B cell (primary cell): Measurements from ENCODE around the gene NOL11. TPM values are rescaled to one million over a fixed set of nuclear protein-coding genes. Genes with fewer than 3 reads are reported as not detected.

Experiments
- ATAC-seq: fragments of 200-7000 bp; cut with Tn5 transposase; one replicate; pipeline ENCODE4 v1.10.0; 2021; ENCODE audit warnings: low read depth, mild to moderate bottlenecking, moderate number of reproducible peaks, moderate library complexity
- CTCF ChIA-PET: fragments of 350-600 bp; sonication (Branson Sonifier 250); formaldehyde crosslinking; loops from one replicate; lab custom pipeline; 2021; ENCODE audit warnings: antibody characterized with exemption, inconsistent platforms; lab: Charles Lee
- POLR2A ChIA-PET: fragments of 350-600 bp; sonication (Branson Sonifier 250); formaldehyde crosslinking; loops from one replicate; lab custom pipeline; 2021; ENCODE audit warnings: antibody characterized with exemption; lab: Charles Lee
- DNase-seq: peaks from one replicate; pipeline ENCODE4 v3.0.0; 2013
- H2AFZ ChIP-seq: 2 replicates; pipeline ENCODE4 v1.6.1; 2012; ENCODE audit warnings: mild to moderate bottlenecking, low read depth, low read length; ENCODE audit not compliant: insufficient read depth, poor library complexity, severe bottlenecking
- H3K27ac ChIP-seq, 2 donors: 1 replicate in 1 of 2; 2 replicates in 1 of 2; pipeline ENCODE4 v1.5.1; 2012 to 2013; ENCODE audit warnings: low read length in 2 of 2, mild to moderate bottlenecking in 2 of 2, moderate library complexity in 1 of 2
- H3K27me3 ChIP-seq, 4 experiments: fragments of 200-600 bp in 1 of 4; sonication (generic) in 1 of 4; replicated peaks in 1 of 4; 1 replicate in 2 of 4; 2 replicates in 2 of 4; pipeline versions ENCODE4 v1.6.1 to v1.7.0; 2013 to 2016; ENCODE audit warnings: low read length in 3 of 4, mild to moderate bottlenecking in 2 of 4, mixed read lengths in 1 of 4, moderate library complexity in 1 of 4; ENCODE audit not compliant: insufficient read depth in 4 of 4, control insufficient read depth in 3 of 4; ENCODE audit errors: control extremely low read depth in 1 of 4
- H3K36me3 ChIP-seq, 2 experiments: replicated peaks in 1 of 2; 1 replicate in 1 of 2; 2 replicates in 1 of 2; pipeline versions ENCODE4 v1.6.1 to v1.7.1; 2013; ENCODE audit warnings: low read length in 1 of 2; ENCODE audit not compliant: insufficient read depth in 2 of 2, control insufficient read depth in 1 of 2; ENCODE audit errors: control extremely low read depth in 1 of 2, extremely low read depth in 1 of 2
- H3K4me1 ChIP-seq, 2 donors: fragments of 200-600 bp in 1 of 2; sonication (generic) in 1 of 2; 1 replicate in 1 of 2; 2 replicates in 1 of 2; pipeline versions ENCODE4 v1.5.1 to v1.6.1; 2013 to 2017; ENCODE audit warnings: low read length in 2 of 2; ENCODE audit not compliant: control insufficient read depth in 2 of 2, insufficient read depth in 2 of 2
- H3K4me2 ChIP-seq: replicated peaks from 2 replicates; pipeline ENCODE3; 2012; ENCODE audit warnings: mild to moderate bottlenecking, low read depth, low read length; ENCODE audit not compliant: poor library complexity, severe bottlenecking
- H3K4me3 ChIP-seq, 5 experiments: fragments of 200-600 bp in 1 of 5; sonication (generic) in 1 of 5; 1 replicate in 3 of 5; 2 replicates in 2 of 5; pipeline versions ENCODE4 v1.5.1 to v1.7.0; 2011 to 2016; ENCODE audit warnings: low read length in 4 of 5, mild to moderate bottlenecking in 4 of 5, low read depth in 2 of 5, control low read depth in 1 of 5, moderate library complexity in 1 of 5; ENCODE audit not compliant: insufficient read depth in 1 of 5; ENCODE audit errors: control extremely low read depth in 1 of 5, extremely low read depth in 1 of 5
- H3K79me2 ChIP-seq: fragments of 200-600 bp; sonication (generic); one replicate; pipeline ENCODE4 v1.6.0; 2016; ENCODE audit warnings: low read length; ENCODE audit not compliant: control insufficient read depth, insufficient read depth
- H3K9ac ChIP-seq: fragments of 200-600 bp; sonication (generic); 2 replicates; pipeline ENCODE4 v1.6.1; 2017; ENCODE audit warnings: mild to moderate bottlenecking, low read length, moderate library complexity
- H3K9me3 ChIP-seq, 3 donors: one replicate each; pipeline versions ENCODE4 v1.6.1 to v1.7.1; 2013; ENCODE audit warnings: low read length in 2 of 3; ENCODE audit not compliant: control insufficient read depth in 2 of 3, insufficient read depth in 1 of 3; ENCODE audit errors: control extremely low read depth in 1 of 3
- H4K20me1 ChIP-seq: 2 replicates; pipeline ENCODE4 v1.6.0; 2012; ENCODE audit warnings: mild to moderate bottlenecking, low read length; ENCODE audit not compliant: insufficient read depth, control insufficient read depth, poor library complexity, severe bottlenecking
- H3K27ac Mint-ChIP-seq: one replicate; pipeline ENCODE4 v1.8.0; 2021; ENCODE audit warnings: mixed read lengths
- H3K27me3 Mint-ChIP-seq: one replicate; pipeline ENCODE4 v1.8.0; 2021; ENCODE audit warnings: mixed read lengths
- H3K4me1 Mint-ChIP-seq: one replicate; pipeline ENCODE4 v1.8.0; 2021; ENCODE audit warnings: mixed read lengths
- H3K4me3 Mint-ChIP-seq: one replicate; pipeline ENCODE4 v1.8.0; 2021; ENCODE audit warnings: mixed read lengths
- H3K9me3 Mint-ChIP-seq: one replicate; pipeline ENCODE4 v1.8.0; 2022; ENCODE audit warnings: mixed read lengths; ENCODE audit not compliant: insufficient read depth
- EZH2 ChIP-seq: IDR thresholded peaks from 2 replicates; pipeline ENCODE4 v1.6.1; 2012; ENCODE audit warnings: borderline replicate concordance, low read depth, mild to moderate bottlenecking, moderate library complexity, low read length; ENCODE audit not compliant: insufficient read depth, poor library complexity, severe bottlenecking
- WGBS: methylation state at CpG from one replicate; pipeline ENCODE4 v1.1.5; 2013; ENCODE audit warnings: missing lambda C conversion rate; ENCODE audit not compliant: insufficient coverage; 5-methylcytosine and 5-hydroxymethylcytosine counted together
- intact Hi-C: fragments of 100-400 bp; cut with micrococcal nuclease; formaldehyde crosslinking; loops from one replicate; pipeline ENCODE4 v1.10.0; 2022
- polyA minus RNA-seq: library from RNA; depleted of rRNA, polyadenylated mRNA; stranded (reverse); fragments of >200 nt; gene quantifications from 2 replicates; pipeline ENCODE4 v1.2.3, GENCODE V29; 2012
- polyA plus RNA-seq: library from polyadenylated mRNA; depleted of rRNA; stranded (reverse); fragments of >200 nt; gene quantifications from 2 replicates; pipeline ENCODE4 v1.2.3, GENCODE V29; 2012
- total RNA-seq, 2 donors: library from RNA; stranded (reverse); fragments of 120-200 nt in 1 of 2; gene quantifications; 1 replicate in 1 of 2; 2 replicates in 1 of 2; pipeline versions ENCODE4 v1.2.3 to v1.2.4, GENCODE V29; 2013 to 2022
- TF ChIP-seq, protein P1 (sequence below): fragments of 200-600 bp; IDR thresholded peaks from one replicate; pipeline ENCODE4 v1.8.0; 2022; ENCODE audit warnings: antibody characterized with exemption, mild to moderate bottlenecking

Gene NOL11
- total RNA-seq (59.1 and 59.9 TPM in 2 replicates), polyA plus RNA-seq (20.3 and 32.7 TPM in 2 replicates), polyA minus RNA-seq (14.7 and 23.0 TPM in 2 replicates)
- 66.6 TPM for total RNA-seq (2013)

DNA sequence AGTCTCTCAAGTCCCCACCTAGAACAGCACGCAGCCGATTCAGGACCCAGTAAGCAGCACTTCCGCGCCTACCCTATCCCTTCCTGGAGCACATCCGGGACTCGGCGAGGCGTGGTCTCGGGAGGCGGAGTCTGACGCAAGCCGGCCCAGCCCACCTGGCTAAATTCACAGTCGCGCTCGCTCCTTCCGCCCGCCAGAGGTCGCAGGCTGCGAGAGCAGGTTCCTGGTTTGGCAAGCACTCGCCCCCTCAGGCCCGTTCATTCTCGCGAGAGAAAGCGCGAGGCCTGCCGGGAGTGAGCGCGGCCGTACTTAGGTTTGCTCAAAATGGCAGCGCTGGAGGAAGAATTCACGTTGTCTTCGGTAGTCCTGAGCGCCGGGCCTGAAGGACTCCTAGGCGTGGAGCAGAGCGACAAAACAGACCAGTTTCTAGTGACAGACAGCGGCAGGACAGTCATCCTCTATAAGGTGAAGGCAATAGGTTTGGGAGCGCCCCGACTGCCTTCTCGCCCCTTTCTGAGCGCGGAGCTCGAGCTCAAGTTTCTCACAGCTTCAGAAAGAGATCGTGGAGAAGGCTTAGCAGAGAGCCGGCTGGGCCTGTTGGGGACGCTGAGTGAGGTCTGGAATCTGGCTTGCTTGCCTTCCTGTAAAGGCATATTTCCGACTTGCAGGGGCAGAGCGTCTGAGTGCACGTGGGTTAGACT lies at the start of gene NOL11:
TSS of gene NOL11 (plus strand) at position 313 of the 701 bp plus-strand sequence. CDS start at position 325, 12 bp downstream.
- ChIA-PET CTCF (interaction anchor here (0.6 to 2.5 kb wide), 4 partner anchors 37 to 342 kb away, joined by 3 to 11 read pairs (median 4); no protein-coding TSS in a partner anchor), POLR2A (interaction anchor here (0.5 to 1.6 kb wide), 5 partner anchors 107 to 740 kb away, joined by 3 to 7 read pairs (median 4); partner anchors contain the start of genes BPTF and WIPI1)
- Histone ChIP-seq H3K4me2 (peak within 1 kb of the TSS; percentile 89), H4K20me1 (no peaks in the 10 kb centered on the region), H3K79me2 (peaks cover 31% of the 10 kb centered on the region), H2AFZ (peak within 1 kb of the TSS; percentile 96), H3K27me3 (no peaks in the 10 kb centered on the region), H3K4me1 (peaks cover 18 to 21% of the 10 kb centered on the region in 2 donors), H3K4me3 (peak within 1 kb of the TSS; percentile 70 to 97 (median 91)), H3K9ac (peak within 1 kb of the TSS; percentile 98), H3K27ac (peak within 1 kb of the TSS; percentile 88 to 97), H3K9me3 (peaks cover 0 to 3% (median 0%) of the 10 kb centered on the region in 3 donors), H3K36me3 (peaks cover 0 to 25% of the 10 kb centered on the region in 2 experiments)
- TF ChIP-seq, protein P1, sequence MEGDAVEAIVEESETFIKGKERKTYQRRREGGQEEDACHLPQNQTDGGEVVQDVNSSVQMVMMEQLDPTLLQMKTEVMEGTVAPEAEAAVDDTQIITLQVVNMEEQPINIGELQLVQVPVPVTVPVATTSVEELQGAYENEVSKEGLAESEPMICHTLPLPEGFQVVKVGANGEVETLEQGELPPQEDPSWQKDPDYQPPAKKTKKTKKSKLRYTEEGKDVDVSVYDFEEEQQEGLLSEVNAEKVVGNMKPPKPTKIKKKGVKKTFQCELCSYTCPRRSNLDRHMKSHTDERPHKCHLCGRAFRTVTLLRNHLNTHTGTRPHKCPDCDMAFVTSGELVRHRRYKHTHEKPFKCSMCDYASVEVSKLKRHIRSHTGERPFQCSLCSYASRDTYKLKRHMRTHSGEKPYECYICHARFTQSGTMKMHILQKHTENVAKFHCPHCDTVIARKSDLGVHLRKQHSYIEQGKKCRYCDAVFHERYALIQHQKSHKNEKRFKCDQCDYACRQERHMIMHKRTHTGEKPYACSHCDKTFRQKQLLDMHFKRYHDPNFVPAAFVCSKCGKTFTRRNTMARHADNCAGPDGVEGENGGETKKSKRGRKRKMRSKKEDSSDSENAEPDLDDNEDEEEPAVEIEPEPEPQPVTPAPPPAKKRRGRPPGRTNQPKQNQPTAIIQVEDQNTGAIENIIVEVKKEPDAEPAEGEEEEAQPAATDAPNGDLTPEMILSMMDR, result peak; percentile 86
- no peak for TF ChIP-seq EZH2
- H3K9me3 Mint-ChIP-seq, result no peaks in the 10 kb centered on the region
- DNase-seq (peak; percentile 100), ATAC-seq (peak; percentile 95)
- H3K27me3 Mint-ChIP-seq, result no peaks in the 10 kb centered on the region
- WGBS, result under 1% methylated on average over 49 of the region's 49 CpGs
- H3K27ac Mint-ChIP-seq, result peak within 1 kb of the TSS; percentile 97
- intact Hi-C loops, result loop anchor here (1.0 to 10.0 kb wide), 7 partner anchors 96 to 740 kb away; partner anchors contain the start of genes BPTF, KPNA2, PITPNC1 and WIPI1
- H3K4me3 Mint-ChIP-seq, result peak within 1 kb of the TSS; percentile 98
- peaks cover 20% of the 10 kb centered on the region for H3K4me1 Mint-ChIP-seq

DNA sequence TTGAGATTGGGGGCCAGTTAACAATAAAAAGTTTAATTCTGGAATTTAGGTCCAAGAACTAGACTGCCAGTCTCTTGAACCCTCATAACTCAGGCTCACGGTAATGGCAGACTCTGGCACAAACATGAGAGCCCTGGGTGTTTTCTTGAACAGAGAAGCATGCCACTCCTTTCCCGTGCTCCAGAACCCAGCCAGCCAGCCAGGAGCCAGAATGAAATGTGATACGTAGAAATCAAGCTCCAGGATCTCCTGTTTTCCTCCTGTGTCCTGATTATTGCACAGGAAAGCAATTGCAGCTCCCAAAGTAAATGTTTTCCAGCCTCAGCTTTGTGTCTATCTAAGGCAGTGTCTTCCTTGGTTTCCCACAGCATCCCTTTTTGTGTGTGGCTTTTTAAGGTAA lies 46.2 kb upstream of the NOL11 start:
- ATAC-seq (no peak), DNase-seq (no peak)
- H3K27ac Mint-ChIP-seq, result no peak overlapping the region
- H3K27me3 Mint-ChIP-seq, result no peaks in the 10 kb centered on the region
- WGBS, result 100% methylated on average over 3 of the region's 3 CpGs
- Histone ChIP-seq H3K79me2 (no peaks in the 10 kb centered on the region), H3K27ac (no peak overlapping the region), H3K4me1 (no peaks in the 10 kb centered on the region), H3K36me3 (peaks cover 0 to 2% of the 10 kb centered on the region in 2 experiments), H3K9ac (no peak overlapping the region), H3K9me3 (no peaks in the 10 kb centered on the region), H4K20me1 (no peaks in the 10 kb centered on the region), H3K4me2 (no peak overlapping the region), H2AFZ (no peak overlapping the region), H3K27me3 (no peaks in the 10 kb centered on the region), H3K4me3 (no peak overlapping the region)
- ChIA-PET CTCF (no interaction called here), POLR2A (no interaction called here)
- no peaks in the 10 kb centered on the region for H3K9me3 Mint-ChIP-seq
- intact Hi-C loops, result no loop called here
- TF ChIP-seq EZH2, result no peak
- TF ChIP-seq, protein P1, result no peak
- no peaks in the 10 kb centered on the region for H3K4me1 Mint-ChIP-seq
- H3K4me3 Mint-ChIP-seq, result no peak overlapping the region
